HS-5 (cell line): ENCODE data around the gene LMTK2.
"Not testable (repeated sequence)": the region's sequence is repeated elsewhere in the genome, so short reads cannot be mapped to it uniquely, and the experiment has no call there.

Source experiments
- DNase-seq: peaks from one replicate; pipeline ENCODE4 v3.0.0-alpha.2; 2012; ENCODE audit warnings: low read depth

The LMTK2 gene

GRCh38 chr7:98217623-98218582 lies 111.2 kb downstream of the LMTK2 start:
- no peak for DNase-seq

DNA sequence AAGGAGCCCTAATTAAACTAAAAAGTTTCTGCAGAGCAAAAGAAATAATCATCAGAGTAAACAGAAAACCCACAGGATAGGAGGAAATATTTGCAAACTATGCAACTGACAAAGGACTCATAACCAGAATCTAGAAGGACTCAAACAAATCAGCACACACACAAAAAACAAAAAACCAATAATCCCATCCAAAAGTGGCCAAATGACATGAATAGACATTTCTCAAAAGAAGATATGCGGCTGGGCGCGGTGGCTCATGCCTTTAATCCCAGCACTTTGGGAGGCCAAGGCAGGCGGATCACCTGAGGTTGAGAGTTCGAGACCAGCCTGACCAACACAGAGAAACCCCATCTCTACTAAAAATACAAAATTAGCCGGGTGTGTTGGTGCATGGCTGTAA lies 112.7 kb downstream of the LMTK2 start:
- DNase-seq, result not testable (repeated sequence)

DNA sequence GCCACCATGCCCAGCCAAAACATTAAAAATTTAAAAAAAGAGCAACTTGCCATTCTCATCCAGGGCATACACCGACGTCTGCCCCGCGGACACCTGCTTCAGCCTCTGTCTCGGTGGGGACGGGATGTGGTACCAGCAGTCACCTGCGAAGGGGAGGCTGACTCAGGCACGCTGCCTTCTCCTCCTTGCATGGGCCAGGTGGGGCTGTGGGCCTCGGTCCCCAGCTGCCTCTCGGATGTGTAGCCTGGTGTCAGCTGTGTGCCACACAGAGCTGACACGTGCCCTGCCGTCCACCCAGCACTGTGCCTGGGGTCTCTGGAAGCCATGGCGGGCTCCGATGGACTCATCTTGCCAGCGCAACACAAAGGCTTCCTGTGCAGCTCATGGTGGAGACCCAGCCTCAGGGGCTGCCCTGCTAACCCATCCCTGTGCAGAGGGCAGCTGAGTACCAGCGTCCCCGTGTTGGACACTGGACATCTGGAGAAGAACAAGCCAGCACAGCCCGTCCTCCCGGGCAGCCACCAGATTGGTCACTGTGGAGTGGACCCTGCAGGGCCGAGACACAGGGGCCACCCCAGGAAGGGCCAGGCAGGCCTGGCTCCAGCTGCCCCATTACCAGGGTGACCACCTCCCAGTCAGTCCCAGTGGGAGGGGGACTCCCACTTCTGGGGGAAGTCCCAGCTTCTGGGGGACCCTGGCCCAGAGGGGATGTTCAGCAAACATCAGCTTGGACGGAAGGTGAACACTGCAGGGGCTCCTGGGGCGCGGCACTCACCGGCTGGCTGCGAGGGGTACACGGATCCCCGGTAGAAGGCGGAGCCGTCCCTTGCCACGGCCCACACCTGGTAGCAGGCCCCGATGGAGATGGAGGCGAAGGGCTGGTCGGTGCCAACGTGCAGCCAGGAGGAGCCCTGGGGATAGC lies 115.2 kb downstream of the LMTK2 start:
- DNase-seq, result no peak

DNA sequence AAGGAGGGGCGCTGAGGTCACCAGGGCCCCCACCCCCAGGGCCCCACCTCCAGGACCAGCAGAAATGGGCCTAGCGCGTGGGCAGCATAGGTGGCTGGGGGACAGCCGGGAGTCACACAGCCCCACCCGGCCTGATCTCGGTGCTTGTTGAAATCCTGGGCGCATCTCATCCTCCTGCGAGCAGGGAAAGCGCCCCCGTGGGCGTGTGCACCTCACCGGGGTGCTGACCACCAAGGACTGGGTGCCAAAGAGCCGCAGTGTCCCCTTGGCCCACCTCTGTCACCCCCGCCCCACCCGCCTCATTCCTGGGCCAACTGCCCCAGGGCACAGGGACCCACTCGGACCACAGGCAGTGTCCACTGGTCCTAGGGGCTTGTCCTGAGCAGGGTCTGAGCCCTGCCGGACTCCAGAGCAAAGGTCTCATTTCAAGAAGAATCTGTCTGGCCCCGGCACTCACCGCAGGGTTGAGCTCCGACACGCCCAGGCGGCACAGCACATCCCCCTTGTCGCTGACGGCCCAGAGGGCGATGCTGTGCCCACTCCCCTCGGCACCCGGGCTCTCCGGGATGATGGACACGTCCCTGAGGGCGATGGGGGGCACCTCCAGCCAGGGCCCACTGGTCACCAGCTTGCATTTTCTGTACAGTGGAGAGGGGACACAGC lies 116.0 kb downstream of the LMTK2 start:
- no peak for DNase-seq

- no peak for DNase-seq
These were observed 116.8 kb downstream of the LMTK2 start for GRCh38 chr7:98223351-98223897.

DNA sequence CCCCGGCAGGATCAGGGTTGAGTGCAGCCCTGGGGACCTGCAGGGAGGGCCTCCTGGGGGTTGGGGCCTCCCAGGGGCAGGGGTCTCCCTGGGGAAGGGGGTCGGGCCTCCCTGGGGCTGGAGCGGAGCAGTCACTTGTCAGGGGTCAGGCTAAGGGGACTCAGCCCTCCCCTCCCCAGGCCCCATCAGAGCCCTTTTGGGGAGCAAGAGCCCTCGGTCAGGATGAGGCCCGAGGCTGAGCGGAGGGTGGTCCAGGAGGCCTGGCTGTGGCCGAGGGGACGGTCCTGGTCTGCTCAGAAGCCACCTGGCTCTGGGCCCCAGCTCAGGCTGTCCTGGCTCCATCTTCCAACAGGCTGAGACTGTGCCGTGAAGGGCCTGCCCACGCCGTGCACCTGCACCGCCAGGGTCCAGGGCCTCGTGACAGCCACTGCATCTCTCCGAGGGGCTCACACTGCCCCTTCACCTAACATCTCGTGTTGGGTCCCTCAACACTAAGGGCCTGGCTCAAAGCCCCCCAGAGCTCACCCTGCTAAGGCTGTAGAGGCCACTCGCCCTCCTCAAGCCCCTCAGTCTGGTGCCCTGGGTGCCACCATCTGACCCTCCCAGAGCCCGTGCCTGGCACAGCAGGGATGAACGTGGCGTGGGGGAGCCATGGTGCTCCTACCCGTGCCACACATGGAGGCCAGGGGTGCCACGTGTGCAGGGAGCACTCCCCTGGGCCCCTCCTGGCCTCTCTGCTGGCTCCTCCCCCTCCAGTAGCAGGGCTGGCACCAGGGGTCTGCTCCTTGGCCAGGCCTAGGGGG lies 117.4 kb downstream of the LMTK2 start:
- DNase-seq, result no peak

- DNase-seq, result no peak
These were observed 118.1 kb downstream of the LMTK2 start for GRCh38 chr7:98224701-98225181.

DNA sequence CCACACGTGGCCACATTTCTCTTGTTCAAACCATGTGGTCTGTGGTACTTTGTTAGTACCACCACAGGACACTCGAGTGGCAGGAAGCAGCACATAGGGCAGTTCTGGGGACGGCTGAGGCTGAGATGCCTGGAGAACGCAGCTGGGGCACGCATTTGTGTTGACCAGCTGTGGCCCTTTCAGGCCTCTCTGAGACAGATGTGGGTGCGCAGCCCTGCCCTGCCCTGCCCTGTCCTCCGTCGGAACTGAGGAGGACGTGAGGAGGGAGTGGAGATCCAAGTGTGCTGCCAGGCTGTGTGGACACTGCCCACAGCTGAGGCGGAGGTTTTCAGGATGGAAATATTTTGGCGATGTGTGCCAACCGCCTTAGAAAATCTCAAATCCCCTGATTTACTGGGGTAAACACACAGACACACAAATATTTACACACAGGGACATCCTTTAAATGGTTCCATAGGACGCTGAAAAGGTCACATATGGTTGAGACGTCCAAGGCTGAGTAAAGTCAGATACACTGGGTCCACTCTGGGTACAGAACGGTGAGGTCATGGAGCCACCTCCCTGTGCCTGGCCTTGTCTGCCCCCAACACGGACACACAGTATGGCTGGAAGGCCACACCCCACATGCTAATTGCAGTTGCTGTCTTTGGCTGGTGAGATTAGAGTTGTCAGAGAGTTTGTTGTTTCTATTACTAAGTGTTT lies 119.4 kb downstream of the LMTK2 start:
- DNase-seq, result no peak

DNA sequence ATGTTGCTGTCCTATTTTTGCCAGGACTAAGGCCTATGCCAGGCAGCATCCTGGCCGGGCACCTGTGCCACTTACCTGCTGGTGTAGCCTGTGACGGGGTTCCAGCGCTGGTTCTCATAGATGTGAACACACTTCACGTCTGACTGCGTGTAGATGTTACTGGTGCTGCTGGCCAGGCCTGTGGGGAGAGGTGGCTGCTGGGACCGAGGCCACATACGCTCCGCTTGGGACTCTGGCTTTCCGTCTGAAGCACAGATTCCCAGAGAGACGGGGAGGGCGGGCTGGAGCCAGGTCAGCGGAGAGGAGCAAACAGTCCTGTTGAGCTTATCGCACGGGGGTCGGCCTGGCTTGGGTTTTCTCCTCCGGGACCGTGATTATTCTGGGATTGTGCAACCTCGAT lies 121.3 kb downstream of the LMTK2 start:
- no peak for DNase-seq

- no peak for DNase-seq
These were observed 122.1 kb downstream of the LMTK2 start for GRCh38 chr7:98228801-98229200.

GRCh38 chr7:98229441-98229840 lies 122.8 kb downstream of the LMTK2 start:
- DNase-seq, result no peak

GRCh38 chr7:98229991-98230745 lies 123.5 kb downstream of the LMTK2 start:
- no peak for DNase-seq

DNA sequence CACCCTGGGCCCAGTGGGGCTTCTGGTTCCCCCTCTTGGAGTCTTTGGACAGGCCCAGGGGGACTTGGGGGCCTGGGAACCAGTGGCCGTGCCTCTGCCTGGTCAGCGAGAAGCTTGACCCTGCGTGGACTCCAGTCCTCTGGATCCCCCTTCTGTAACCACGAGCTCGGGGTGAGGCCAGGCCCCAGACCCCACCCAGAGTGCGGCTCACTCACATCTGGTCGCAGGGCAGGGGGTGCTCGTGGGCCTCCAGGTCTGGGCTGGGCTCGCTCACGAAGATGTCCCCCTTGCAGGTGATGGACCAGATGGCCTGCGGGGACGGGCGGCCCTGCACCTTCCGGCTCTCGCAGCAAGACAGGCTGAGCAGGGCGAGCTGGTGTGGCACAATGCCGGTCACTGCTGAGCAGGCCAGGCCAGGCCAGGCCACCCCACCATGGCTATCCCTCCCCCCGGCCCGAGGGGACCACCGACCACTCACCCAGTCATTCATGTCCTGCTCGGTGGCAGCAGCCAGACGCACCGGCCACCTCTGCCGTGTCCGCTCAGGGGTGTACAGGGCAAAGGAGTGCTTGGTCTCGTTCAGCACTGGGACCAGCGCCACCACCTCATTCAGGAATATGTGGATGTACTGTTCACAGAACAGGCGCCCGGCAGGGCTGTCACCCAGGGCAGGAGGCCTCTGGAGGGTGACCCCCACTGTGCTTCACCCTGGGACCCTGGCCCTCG lies 124.2 kb downstream of the LMTK2 start:
- no peak for DNase-seq

- DNase-seq, result no peak
These were observed 125.0 kb downstream of the LMTK2 start for GRCh38 chr7:98231493-98232262.

GRCh38 chr7:98232263-98232585 lies 125.6 kb downstream of the LMTK2 start:
- DNase-seq, result no peak

- no peak for DNase-seq
These were observed 126.1 kb downstream of the LMTK2 start for GRCh38 chr7:98232799-98233198.

- DNase-seq, result no peak
These were observed 126.8 kb downstream of the LMTK2 start for GRCh38 chr7:98233219-98234070.
